ENCODE data around the gene HSPA14. TPM values are rescaled to one million over a fixed set of nuclear protein-coding genes. Genes with fewer than 3 reads are reported as not detected.

The HSPA14 gene
- total RNA-seq, 3 donors from 2014 or later = 10.5 to 20.1 (median 13.3) TPM

DNA sequence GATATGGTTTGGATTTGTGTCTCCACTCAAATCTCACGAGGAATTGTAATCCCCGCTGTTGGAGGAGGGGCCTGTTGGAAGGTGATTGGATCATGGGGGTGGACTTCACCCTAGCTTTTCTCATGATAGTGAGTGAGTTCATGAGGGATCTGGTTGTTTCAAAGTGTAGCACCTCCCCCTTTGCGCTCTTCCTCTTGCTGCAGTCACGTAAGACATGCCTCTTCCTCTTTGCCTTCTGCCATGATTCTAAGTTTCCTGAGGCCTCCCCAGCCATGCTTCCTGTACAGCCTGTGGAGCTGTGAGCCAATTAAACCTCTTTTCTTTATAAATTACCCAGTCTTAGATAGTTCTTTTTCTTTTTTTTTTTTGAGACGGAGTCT lies 17.3 kb upstream of the HSPA14 start:
- Histone ChIP-seq H3K36me3 (ENCODE audit: low read depth) (no peaks in the 10 kb centered on the region), H3K4me1 (ENCODE audit: low read depth) (no peaks in the 10 kb centered on the region), H3K9me3 (no peaks in the 10 kb centered on the region), H3K4me3 (no peak overlapping the region)
- TF ChIP-seq, protein P1, sequence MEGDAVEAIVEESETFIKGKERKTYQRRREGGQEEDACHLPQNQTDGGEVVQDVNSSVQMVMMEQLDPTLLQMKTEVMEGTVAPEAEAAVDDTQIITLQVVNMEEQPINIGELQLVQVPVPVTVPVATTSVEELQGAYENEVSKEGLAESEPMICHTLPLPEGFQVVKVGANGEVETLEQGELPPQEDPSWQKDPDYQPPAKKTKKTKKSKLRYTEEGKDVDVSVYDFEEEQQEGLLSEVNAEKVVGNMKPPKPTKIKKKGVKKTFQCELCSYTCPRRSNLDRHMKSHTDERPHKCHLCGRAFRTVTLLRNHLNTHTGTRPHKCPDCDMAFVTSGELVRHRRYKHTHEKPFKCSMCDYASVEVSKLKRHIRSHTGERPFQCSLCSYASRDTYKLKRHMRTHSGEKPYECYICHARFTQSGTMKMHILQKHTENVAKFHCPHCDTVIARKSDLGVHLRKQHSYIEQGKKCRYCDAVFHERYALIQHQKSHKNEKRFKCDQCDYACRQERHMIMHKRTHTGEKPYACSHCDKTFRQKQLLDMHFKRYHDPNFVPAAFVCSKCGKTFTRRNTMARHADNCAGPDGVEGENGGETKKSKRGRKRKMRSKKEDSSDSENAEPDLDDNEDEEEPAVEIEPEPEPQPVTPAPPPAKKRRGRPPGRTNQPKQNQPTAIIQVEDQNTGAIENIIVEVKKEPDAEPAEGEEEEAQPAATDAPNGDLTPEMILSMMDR (IDR thresholded peaks at IDR 0.05) = no peak
- intact Hi-C loops (cut with DNase I, micrococcal nuclease) = loop anchor here (5.0 to 10.0 kb wide), 2 partner anchors 283 to 286 kb away; no protein-coding TSS in a partner anchor
- DNase-seq (no peak), ATAC-seq (no peak)

DNA sequence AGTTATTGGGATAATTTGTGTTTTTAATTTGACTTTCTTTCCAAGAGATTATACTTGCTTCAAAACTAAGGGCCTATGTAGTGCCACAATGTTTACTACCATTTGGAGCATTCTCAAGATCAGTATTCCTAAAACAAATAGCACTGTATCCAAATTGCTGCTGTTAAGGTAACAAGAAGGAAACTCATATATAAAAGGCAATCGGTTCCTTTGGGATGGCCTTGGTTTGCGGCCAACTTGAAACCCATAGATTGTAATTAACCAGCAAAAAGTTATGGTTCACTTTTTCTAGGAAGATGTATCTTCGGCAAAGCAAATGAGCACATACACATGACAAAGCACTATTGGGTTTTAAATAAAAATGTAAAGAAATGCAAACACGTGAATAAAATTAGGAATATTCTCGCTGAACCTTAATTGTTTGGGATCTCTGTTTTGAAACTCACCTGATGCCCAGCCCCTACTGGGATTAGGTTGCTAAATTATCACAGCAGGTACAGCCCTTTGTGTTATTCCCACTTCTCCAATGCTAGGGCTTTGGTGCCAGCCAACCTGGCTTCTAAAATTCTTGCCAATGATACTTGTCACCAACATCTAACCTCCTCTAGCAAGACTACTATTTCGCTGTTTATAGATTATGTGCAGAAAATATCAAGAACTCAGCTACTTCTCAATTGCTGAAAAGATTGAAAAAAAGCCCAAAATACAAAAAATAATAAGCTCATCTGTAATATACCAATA lies 16.3 kb upstream of the HSPA14 start:
- TF ChIP-seq, protein P1 (IDR thresholded peaks at IDR 0.05) = no peak
- intact Hi-C loops (cut with DNase I, micrococcal nuclease) = loop anchor here (5.0 to 10.0 kb wide), 2 partner anchors 285 to 287 kb away; no protein-coding TSS in a partner anchor

DNA sequence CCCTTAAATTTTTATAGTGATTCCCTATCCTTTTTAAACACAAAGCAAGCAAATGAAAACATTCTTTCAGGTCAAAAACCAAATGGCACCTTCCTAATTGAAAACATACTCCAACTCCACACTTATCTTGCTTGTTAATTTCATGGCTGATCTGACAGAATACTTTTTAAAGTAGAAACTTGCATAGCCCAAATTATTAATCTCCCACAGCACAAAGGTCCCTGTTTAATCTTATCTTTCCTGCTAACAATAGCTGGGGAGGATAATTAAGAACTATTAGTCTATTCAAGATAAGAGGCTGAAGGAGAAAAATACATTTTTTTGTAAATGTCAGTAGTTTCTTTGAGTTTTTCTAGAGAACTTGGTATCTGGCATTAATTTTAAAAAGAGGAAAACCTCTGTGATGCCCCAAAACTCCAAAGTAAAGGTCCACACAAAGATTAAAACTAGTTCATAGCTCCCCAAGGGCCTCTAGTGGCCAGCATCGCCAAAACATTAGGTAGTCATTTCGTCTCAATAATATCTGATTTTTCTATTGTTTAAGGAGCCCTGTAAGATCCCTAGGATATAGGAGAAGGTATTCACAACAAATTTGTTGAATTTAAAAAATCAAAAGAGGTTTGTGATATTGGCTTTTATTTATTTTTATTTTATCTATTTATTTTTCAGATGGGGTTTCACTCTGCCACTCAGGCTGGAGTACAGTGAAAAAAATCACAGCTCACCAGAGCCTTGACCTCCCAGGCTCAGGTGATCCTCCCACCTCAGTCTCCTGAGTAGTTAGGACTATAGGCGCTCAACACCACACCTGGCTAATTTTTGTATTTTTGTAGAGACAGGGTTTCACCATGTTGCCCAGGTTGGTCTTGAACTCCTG lies 15.0 kb upstream of the HSPA14 start:
- TF ChIP-seq, protein P1 (IDR thresholded peaks at IDR 0.05) = peak; percentile 19
- peak; percentile 45 for ATAC-seq
- intact Hi-C loops (cut with DNase I, micrococcal nuclease) = loop anchor here (5.0 to 10.0 kb wide), 2 partner anchors 286 to 288 kb away; no protein-coding TSS in a partner anchor
- peak in 1 of 3 donors; percentile 71 for DNase-seq
- Histone ChIP-seq H3K36me3 (ENCODE audit: low read depth) (no peaks in the 10 kb centered on the region), H3K9me3 (no peaks in the 10 kb centered on the region), H3K4me1 (ENCODE audit: low read depth) (no peaks in the 10 kb centered on the region), H3K4me3 (no peak overlapping the region)

More for the DNA sequence above, 16.3 kb upstream of the HSPA14 start:
- DNase-seq (peak in 1 of 3 donors; percentile 51), ATAC-seq (peak; percentile 49)
- Histone ChIP-seq H3K36me3 (ENCODE audit: low read depth) (no peaks in the 10 kb centered on the region), H3K4me1 (ENCODE audit: low read depth) (no peaks in the 10 kb centered on the region), H3K4me3 (no peak overlapping the region), H3K9me3 (no peaks in the 10 kb centered on the region)

DNA sequence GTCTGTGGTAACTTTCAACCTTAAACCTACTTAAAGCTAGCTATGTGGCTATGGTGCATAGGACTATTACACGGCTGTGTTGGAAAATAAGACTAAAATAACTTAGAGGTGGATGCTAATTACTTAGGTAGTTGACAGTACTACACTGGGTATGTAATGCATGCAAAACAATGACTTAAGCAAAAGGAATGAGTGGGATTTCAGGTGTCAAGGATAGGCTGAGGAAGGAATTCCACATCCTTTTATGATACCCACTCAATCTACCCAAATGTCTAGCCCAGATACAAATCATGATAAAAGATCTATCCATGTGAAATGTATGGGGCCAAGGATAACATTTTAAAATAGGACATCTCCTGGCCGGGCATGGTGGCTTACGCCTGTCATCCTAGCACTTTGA lies 14.1 kb upstream of the HSPA14 start:
- Histone ChIP-seq H3K4me1 (ENCODE audit: low read depth) (no peaks in the 10 kb centered on the region), H3K9me3 (no peaks in the 10 kb centered on the region), H3K36me3 (ENCODE audit: low read depth) (no peaks in the 10 kb centered on the region), H3K4me3 (no peak overlapping the region)
- intact Hi-C loops (cut with DNase I, micrococcal nuclease) = loop anchor here (5.0 to 10.0 kb wide), 2 partner anchors 287 to 289 kb away; no protein-coding TSS in a partner anchor
- DNase-seq = no peak
- TF ChIP-seq, protein P1 (IDR thresholded peaks at IDR 0.05) = no peak
- no peak for ATAC-seq

DNA sequence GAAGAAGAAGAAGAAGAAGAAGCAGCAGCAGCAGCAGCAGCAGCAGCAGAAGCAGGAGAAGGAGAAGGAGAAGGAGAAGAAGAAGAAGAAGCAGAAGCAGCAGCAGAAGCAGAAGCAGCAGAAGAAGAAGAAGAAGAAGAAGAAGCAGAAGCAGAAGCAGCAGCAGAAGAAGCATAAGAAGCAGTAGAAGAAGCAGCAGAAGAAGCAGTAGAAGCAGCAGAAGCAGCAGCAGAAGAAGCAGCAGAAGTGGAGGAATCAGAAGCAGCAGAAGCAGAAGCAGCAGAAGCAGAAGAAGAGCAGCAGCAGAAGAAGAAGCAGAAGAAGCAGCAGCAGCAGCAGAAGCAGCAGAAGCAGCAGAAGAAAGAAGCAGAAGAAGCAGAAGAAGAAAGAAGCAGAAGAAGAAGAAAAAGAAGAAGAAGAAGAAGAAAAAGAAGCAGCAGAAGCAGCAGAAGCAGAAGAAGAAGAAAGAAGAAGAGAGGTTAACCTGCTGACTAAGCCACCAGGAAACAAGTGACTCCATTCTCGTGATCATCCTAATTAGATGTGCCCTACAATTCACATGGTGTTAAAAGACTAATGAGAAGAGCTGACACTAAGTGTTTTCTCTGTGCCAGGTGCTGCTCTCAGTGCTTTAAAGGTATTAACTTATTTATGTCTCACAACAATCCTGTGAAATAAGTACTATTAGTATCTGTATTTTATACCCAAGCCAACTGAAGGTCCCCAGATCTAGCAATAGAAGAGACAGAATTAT lies 11.9 kb upstream of the HSPA14 start:
- no peak for DNase-seq
- TF ChIP-seq, protein P1 (IDR thresholded peaks at IDR 0.05) = no peak
- no peak for ATAC-seq
- H3K4me1 ChIP-seq (ENCODE audit: low read depth) = no peaks in the 10 kb centered on the region
- intact Hi-C loops (cut with DNase I, micrococcal nuclease) = loop anchor here in 1 of 2 donors (10.0 kb wide), 1 partner anchor 291 kb away; no protein-coding TSS in a partner anchor
- H3K4me3 ChIP-seq = no peak overlapping the region
- no peaks in the 10 kb centered on the region for H3K36me3 ChIP-seq (ENCODE audit: low read depth)
- H3K9me3 ChIP-seq = no peaks in the 10 kb centered on the region

Measured in mucosa of descending colon (tissue), 3 donors.